NCI-H82 (cell line): Measurements from ENCODE around the gene NDUFB7.

Experiments used
- DNase-seq: peaks from one replicate; lab custom pipeline; 2025; lab: John Stamatoyannopoulos, UW

Gene NDUFB7

GRCh38 chr19:14520543-14520942 is 51.3 kb downstream of the NDUFB7 start:
- no peak for DNase-seq

- DNase-seq: no peak
Measured at GRCh38 chr19:14519860-14520407, 51.9 kb downstream of the NDUFB7 start.

GRCh38 chr19:14519245-14519859 is 52.5 kb downstream of the NDUFB7 start:
- DNase-seq: no peak

GRCh38 chr19:14517840-14518505 is 53.9 kb downstream of the NDUFB7 start, which contains the start of gene DNAJB1:
Gene DNAJB1 (minus strand): TSS chr19:14518397. CDS start chr19:14518349, 48 bp downstream.
- peak; percentile 80 for DNase-seq

- peak; percentile 70 for DNase-seq
Measured at GRCh38 chr19:14517446-14517839, 54.4 kb downstream of the NDUFB7 start.

- peak; percentile 55 for DNase-seq
Measured at GRCh38 chr19:14516746-14517438, 55.0 kb downstream of the NDUFB7 start.
